Activated CD4-positive, CD25-positive, alpha-beta regulatory T cell treated with anti-CD3 and anti-CD28 coated beads, Interleukin-2, amount 50 U/mL, for 72 hours (primary cell): ENCODE results near the gene FMNL2.

ENCODE experiments used
- DNase-seq: peaks from one replicate; pipeline ENCODE4 v3.0.0; 2021

The FMNL2 gene

DNA sequence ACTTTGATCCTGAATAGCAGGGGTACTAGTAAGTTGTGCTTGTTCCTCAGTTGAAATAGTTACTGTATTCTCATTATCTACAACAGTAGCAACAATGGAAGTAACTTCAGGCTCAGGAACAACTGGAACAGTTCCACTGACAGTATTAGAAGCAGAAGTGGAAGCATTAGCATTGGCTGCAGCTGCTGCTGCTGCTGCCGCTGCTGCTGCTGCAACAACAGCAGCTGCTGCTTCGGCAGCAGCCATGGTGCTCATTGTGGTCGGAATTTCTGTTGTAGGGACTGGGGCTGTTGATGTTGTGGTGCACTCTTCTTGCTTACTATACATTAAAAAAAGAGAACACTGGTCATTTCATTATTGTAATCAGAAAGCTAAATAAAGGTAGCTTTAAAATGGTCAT, 341.5 kb downstream of the FMNL2 start:
- DNase-seq = no peak

DNA sequence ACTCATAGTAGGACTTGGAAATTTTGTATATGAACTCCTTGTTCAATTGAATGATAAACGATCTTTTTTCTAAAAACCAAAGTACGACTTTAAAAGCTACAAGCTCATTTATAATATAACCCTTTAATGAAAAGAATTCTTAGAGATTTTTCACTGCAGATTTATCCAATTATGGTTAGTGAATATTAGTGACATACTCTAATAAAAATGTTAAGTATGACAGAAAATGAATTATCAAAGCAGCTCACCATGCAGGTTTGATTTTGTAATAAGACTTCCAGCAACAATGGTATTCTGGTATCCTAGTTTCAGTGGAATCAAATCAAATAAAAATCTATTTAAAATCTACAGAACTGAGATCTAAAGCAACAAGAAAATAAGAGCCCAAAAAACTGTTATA, 343.8 kb downstream of the FMNL2 start:
- DNase-seq = no peak

DNA sequence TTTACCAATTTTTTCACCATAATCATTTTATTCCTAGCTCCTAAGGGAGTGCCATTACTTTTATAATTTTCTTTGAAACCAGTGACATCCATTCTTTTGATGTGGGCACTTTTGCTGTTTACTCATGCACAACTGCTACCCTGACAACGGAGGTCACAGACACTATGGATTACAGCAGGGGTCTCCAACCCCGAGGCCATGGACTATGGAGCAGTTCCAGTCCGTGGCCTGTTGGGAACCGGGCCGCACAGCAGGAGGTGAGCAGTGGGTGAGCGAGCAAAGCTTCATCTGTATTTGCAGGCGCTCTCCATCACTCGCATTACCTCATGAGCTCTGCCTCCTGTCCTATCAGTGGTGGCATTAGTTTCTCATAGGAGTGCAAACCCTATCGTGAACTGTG, 347.7 kb downstream of the FMNL2 start:
- DNase-seq = no peak

DNA sequence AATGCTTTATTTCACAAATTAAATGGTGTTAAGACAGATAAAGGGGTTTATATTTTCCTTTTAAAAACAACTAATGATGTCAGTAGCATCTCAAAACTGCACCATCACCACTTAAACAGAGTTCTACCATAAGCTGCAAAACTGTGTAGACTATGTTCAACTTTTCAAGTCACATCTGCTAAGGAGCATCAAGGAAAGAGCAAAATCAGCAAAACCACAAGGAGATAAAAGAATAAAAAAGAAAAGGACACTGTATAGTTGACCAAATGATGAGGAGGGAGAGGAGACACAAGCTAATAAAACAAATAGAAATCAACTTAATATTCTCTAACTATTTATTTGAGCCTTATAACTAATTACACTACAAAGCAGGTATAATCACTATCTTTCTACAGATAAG, 348.4 kb downstream of the FMNL2 start:
- DNase-seq = no peak

DNA sequence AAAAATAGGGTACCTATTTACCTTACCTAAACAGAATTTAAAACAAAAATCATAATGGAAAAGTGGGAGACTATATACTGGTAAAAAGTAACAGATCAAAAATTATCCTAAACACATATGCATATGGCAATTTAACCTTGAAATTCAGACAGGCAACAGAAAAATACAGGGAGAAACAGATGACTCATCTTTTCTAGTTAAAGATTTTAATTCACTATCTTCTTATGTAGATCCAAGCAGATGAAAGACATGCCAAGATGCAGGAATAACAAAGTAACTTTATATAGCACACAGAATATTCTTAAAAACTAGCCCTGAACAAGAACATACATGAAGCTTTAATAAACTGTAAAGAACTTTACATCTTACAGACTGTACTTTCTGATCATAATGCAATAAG, 351.3 kb downstream of the FMNL2 start:
- no peak for DNase-seq

DNA sequence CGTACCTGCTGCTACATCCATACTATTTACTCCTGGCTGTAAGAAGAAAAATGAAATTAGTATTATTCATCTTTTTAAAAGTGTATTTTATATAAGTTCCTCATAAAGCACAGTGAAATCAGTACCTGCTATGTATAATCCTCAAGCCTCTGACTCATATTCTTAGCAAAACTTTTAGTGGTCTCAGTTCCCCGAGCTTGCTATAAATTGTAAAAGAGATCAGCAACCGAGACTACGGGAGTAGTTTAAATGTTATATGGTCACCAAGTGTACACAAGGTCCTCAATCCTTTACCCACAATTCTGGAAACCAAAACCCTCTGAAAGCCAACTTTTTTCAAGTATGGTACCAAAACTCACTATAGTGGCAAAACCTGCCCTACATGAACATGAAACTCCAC, 358.1 kb downstream of the FMNL2 start:
- DNase-seq = no peak

DNA sequence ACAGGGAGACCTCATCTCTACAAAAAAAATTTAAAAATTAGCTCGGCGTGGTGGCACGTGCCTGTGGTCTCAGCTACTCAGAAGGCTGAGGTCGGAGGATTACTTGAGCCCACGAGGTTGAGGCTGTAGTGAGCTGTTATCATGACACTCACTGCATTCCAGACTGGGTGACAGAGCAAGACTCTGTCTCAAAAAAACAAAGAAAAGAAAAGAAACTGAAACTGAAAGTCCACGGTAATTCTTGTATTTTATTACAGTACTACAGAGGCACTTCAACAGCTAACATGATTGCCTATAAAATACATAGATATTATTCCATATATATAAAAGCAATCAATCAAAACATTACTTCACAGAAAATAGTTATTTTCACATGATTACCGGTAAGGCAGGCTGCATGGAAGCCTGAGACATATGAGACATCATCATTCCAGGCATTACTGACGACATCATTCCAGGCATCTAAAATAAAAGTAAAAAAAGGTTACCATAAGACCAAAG, 359.2 kb downstream of the FMNL2 start:
- DNase-seq = peak; percentile 36

DNA sequence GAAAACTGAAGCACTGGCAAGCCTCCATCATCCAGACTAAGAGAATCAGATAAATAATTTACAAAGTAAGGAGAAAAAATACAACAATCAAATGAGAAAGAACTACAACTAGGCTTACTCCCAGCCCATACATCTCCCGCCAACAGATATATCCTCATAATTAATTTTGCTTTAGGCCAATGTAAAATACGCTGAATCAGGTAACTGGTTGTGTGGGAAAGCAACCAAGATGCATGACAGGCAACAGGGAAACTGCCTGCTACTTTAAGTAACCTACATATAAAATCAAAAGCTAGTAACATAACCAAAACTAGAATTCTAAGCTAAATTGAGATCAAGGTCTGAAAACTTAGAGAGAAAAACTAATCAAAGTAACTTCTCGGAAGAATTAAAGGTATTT, 360.8 kb downstream of the FMNL2 start:
- DNase-seq = no peak

DNA sequence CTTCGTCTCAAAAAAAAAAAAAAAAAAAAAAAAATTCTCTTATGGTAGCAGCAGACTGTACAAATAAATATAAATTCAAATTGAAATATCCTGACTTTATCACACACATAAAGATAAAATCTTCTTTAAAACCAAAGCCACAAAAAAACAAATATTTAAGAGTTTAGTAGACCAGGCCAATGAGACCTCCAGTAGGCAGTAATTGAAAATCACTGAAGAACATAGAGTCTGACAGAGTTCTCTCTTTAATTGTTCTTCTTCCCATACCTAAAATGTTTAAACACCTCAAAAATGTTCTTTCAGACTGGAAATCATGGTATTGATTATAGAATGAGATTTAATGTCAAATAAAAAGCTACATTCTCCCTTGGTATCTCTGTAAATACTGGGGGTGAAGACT, 361.5 kb downstream of the FMNL2 start:
- DNase-seq = no peak
